GM19438 (cell line): Measurements from ENCODE around the gene CACNG4.

ENCODE experiments used
- ATAC-seq: cut with Tn5 transposase; IDR thresholded peaks from one replicate; pipeline ENCODE4 v1.9.1; 2021; ENCODE audit warnings: low read depth; ENCODE audit not compliant: unreplicated experiment

CACNG4 gene

GRCh38 chr17:66943484-66943883 lies 21.0 kb upstream of the CACNG4 start:
- no peak for ATAC-seq

DNA sequence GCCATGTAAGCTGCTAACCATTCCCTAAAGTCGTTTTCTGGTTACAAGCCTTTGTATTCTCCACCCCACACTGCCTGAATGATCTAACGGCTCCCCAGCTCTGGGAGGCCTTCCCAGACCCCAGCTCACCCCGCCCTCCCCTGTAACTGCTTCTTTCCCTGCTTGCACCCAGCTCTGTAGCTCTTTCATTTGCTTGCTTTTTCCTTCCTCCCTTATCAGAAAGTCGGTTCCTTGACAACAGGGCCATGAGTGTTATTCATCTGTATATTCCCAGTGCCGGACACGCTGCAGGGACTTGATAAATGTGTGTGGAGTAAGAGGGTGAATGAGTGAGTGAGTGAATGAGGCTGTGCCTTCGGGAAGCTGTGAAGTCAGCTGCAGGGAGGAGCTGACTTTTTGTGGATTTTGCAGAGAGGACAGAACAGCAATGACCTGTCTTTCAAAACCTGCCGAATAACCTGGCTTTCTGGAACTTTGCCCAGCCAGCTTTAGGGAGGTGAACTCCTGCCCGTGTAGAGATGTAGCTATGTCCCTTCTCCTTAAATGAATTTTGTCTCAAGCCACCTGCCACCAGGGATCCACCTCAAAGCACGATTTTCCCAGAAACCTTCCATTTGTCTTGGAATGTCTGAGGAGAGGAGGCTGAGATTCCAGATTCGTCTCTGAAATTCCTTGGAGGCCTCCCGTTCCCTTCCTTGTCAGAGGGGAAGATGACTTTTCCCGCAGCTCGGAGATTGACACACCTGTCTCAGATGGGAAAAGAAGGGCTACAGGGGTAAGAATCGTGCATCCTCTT lies 20.0 kb upstream of the CACNG4 start:
- ATAC-seq, result no peak

GRCh38 chr17:66945147-66945835 lies 19.2 kb upstream of the CACNG4 start:
- no peak for ATAC-seq

GRCh38 chr17:66946251-66946650 lies 18.3 kb upstream of the CACNG4 start:
- ATAC-seq, result no peak

DNA sequence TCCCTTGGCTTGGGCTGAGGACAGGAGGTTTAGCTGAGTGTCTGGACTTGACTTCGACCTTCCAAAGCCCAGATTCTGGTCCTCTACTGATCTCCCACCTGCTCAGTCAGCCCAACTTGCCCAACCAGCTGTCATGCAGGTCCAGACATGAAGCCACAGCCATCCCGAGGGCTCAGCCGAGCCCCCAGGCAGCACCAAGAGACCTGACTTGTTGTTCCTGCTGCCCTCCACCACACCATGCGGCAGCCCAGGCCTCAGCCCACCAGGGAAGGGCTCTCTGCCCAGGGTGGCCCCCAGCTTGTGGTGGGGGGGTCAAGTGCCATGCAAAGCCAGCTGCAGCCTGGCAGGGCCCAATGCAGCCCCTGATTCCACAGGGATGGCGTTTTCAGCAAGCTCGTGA lies 17.2 kb upstream of the CACNG4 start:
- ATAC-seq, result no peak

- no peak for ATAC-seq
These were observed 16.3 kb upstream of the CACNG4 start for GRCh38 chr17:66948061-66948750.

DNA sequence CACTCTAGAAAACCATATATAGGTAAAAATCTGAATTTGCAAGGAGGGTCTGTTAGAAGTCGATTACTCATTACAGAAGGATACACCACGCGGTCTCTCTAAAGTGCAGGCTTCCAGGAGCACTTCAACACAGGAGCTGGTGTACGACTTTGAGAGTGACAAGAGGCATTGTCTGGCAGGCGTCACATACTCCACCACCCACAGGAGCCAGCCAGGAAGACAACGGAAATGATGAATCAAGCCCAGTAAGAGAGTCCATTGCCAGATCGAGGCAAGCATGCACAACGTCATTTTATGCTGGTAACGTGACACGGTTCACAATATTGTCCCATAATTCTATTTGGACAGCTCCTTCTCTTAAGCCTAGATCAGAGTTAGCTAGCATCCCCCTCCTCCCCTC lies 15.0 kb upstream of the CACNG4 start:
- ATAC-seq, result no peak

DNA sequence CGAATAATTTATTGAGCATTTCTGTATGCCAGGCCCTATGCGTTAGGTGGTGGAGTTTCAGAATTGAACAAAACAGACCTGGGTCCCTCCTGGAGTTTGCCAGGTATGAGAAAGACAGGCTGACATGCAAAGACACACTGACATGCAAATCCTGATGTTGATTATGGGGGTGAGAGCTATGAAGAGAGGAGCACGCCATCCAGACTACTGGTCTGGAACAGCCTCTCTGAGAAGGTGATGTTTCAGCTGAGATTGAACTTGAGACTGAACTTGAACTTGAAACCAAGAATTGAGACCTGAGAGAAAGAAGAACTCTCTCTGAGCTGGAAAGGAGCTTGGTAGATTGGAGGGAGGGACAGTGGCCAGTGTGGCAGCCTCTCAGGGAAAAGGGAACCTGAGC lies 14.2 kb upstream of the CACNG4 start:
- ATAC-seq, result no peak

DNA sequence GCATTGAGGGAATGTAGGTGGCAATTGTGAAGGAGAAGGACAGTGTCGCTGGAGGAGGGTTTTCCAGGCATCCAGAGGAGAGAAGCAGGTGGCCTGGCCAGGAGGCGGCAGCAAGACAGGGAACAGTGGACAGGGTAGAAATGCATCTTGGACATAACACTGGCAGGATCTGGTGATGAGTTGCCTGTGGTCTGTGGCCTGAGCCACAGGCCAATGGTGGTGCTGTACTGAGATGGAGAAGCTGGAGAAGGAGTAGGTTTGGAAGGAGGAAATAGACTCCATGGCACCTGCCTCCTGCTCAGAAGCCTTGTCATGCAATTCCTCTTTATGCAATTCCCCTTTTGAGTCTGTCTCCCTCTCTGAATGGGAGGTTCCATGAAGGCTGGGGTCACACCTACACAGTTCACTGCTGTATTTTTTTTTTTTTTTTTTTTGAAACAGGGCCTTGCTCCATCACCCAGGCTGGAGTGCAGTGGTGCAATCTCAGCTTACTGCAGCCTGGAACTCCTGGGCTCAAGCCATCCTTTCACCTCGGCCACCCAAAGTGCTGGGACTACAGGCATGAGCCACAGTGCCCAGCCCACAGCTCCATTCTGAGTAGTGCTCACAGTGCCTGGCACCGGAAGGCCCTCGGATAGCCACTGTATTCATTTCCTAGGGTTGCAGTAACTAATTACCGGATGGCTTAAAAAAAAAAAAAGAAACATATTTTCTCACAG lies 13.5 kb upstream of the CACNG4 start:
- no peak for ATAC-seq

- ATAC-seq, result no peak
These were observed 12.9 kb upstream of the CACNG4 start for GRCh38 chr17:66951605-66951953.

DNA sequence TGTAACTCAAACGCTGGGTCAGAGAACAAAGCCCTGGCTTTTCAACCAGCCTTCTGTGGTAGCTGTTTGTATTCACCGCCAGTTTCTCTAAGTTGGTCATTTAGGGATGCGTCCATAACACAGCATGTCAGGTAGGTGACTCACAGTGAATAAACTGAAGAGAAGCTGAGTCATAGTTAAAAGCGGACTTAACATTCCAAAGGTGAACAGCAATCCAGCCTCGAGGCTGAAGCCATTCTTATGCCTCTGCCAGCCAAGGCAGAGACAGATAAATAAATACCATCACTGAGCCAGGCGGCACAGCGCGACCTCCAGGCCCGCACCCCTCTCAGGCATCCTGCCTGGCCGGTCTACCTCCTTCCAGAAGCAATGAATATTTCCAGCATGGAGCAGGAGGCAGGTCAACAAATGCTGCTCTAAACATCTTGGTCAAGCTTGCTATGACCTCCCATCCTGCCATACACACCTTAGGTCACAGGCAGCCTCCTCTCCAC lies 12.4 kb upstream of the CACNG4 start:
- no peak for ATAC-seq

- no peak for ATAC-seq
These were observed 11.6 kb upstream of the CACNG4 start for GRCh38 chr17:66952681-66953629.

DNA sequence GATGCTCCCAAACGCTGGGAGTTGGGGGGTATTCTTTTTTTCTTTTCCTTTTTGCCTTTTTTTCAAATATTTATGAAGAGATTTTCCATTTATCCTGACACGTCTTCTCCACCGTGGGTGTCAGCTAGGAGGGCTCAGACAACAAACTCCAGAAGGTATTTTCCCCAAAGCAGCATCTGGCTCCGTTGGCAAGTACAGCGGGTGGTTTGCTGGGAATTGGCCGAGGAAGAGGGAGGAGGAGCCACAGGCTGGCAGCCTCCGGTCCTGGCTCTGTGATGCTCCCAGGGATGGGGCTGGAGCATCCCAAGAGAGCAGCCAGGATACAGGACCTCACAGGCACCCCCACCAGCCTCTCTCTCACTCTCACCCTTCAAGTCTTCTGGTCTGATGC lies 10.9 kb upstream of the CACNG4 start:
- no peak for ATAC-seq

- ATAC-seq, result no peak
These were observed 9.9 kb upstream of the CACNG4 start for GRCh38 chr17:66954632-66955031.

GRCh38 chr17:66955821-66956220 lies 8.7 kb upstream of the CACNG4 start:
- ATAC-seq, result no peak

DNA sequence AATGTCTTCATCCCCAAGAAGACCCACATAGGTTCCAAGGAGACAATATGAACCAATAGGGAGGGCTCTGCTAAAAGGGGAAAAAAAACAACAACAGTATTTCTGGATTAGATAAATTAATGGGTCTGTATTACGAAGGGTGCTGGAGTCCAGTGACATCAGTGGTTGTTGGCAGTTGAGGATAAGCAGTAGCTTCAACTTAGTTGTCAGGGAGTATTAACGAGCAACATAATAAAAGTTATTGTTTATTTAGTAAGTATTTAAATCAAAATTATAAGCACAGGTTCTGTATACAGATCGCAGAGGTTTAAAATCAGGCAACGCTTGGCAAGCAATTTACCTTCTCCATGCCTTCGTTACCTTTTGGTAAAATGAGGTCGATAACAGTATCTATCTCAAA lies 7.6 kb upstream of the CACNG4 start:
- ATAC-seq, result no peak

- ATAC-seq, result no peak
These were observed 7.2 kb upstream of the CACNG4 start for GRCh38 chr17:66957343-66957742.

- ATAC-seq, result no peak
These were observed 6.4 kb upstream of the CACNG4 start for GRCh38 chr17:66957951-66958579.

DNA sequence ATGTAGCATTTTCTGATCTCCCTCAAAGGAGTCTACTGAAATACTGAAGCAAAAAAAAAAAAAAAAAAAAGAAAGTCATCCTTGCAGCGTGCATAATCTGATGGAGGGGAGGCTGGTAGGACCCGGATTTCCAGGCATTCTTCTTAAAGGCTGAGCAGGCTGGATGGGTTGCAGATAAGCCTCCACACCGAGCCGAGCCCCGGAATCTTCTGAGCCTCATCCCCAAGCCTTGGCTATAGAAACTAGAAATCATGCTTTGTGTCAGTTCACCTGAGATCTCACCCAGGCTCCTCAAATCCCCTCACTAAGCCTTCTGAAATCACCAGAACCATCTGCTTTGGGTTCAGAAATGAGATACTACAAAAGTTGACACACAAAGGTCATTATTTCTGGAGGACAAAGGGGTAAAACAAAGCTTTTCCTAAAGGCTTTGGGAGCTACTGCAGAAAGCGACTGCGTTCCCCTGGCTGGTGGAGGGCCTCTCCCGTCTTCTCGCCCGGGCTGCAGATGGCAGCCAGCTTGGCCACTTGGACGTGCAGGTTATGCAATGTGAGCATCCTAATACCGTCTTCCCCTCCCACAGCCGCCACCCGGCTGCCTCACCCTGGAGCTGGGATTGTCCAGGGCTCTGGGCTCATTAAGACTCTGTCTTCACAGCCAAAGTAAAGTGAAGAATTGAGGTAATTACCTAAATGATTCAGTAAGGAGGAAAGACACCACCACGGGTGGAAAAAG lies 4.7 kb upstream of the CACNG4 start:
- ATAC-seq, result no peak
